ENCODE data around the gene SPACA6. TPM values are rescaled to one million over a fixed set of nuclear protein-coding genes. Genes with fewer than 3 reads are reported as not detected.

The SPACA6 gene
- total RNA-seq, 4 donors from 2014 or later, result 11.8 to 37.8 (median 17.4) TPM

DNA sequence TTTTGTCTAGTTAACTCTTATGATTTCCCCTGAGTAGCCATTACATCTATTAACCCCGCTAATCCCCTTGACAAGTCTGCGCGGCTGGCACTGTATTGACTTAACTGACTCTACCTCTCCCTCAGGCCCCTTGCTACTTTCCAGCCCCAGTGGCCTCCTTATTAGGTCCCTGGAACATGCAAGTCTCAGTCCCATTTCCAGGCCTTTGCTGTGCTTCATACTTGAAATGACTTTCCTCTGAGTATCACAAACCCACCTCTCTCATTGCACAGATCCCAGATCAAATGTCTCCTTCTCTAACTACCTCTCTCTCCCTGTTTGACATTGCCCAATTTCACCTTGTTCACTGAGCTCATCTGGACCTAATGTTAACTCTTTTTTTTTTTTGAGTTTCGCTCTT, 13.2 kb downstream of the SPACA6 start:
- Histone ChIP-seq H3K4me3 (no peak overlapping the region), H3K36me3 (peaks cover 16 to 36% (median 25%) of the 10 kb centered on the region in 4 donors), H3K27ac (replicated peaks in 1 of 4) (peak overlapping the region in 1 of 4 donors; percentile 94), H3K27me3 (no peaks in the 10 kb centered on the region), H3K9me3 (no peaks in the 10 kb centered on the region), H3K4me1 (peaks cover 34 to 46% (median 41%) of the 10 kb centered on the region in 4 donors)
- 96% methylated on average over 4 of the region's 4 CpGs for WGBS
- intact Hi-C loops (cut with DNase I), result loop anchor here (10.0 kb wide), 1 partner anchor 341 kb away; the partner anchor contains the start of genes CLDND2 and ETFB
- TF ChIP-seq POLR2AphosphoS5 (IDR thresholded peaks at IDR 0.05) (no peak), POLR2A (IDR thresholded peaks at IDR 0.05; ENCODE audit: low read depth) (no peak), EP300 (IDR thresholded peaks at IDR 0.05) (no peak)
- TF ChIP-seq, protein P1, sequence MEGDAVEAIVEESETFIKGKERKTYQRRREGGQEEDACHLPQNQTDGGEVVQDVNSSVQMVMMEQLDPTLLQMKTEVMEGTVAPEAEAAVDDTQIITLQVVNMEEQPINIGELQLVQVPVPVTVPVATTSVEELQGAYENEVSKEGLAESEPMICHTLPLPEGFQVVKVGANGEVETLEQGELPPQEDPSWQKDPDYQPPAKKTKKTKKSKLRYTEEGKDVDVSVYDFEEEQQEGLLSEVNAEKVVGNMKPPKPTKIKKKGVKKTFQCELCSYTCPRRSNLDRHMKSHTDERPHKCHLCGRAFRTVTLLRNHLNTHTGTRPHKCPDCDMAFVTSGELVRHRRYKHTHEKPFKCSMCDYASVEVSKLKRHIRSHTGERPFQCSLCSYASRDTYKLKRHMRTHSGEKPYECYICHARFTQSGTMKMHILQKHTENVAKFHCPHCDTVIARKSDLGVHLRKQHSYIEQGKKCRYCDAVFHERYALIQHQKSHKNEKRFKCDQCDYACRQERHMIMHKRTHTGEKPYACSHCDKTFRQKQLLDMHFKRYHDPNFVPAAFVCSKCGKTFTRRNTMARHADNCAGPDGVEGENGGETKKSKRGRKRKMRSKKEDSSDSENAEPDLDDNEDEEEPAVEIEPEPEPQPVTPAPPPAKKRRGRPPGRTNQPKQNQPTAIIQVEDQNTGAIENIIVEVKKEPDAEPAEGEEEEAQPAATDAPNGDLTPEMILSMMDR (IDR thresholded peaks at IDR 0.05), result no peak
- no peak for DNase-seq (ENCODE audit: extremely low spot score)

DNA sequence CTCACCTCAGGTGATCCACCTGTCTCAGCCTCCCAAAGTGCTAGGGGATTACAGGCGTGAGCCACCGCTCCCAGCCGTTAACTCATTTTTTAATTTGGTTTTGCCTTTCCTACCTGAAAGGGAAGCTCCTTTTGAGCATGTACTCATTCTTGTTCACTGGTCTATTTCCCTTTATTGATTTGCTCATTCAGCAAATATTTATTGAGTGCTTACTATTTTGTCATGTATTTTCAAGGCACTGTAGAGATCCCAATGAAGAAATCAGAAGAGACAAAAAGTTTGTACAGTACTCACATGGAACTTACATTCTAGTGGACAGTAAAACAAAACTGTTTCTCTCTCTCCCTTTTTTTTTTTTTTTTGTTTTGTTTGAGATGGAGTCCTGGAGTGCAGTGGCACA, 13.8 kb downstream of the SPACA6 start:
- DNase-seq (ENCODE audit: extremely low spot score), result no peak
- Histone ChIP-seq H3K4me3 (no peak overlapping the region), H3K9me3 (no peaks in the 10 kb centered on the region), H3K36me3 (peaks cover 16 to 30% (median 22%) of the 10 kb centered on the region in 4 donors), H3K4me1 (peaks cover 31 to 43% (median 37%) of the 10 kb centered on the region in 4 donors), H3K27me3 (no peaks in the 10 kb centered on the region), H3K27ac (replicated peaks in 1 of 4) (no peak overlapping the region)
- intact Hi-C loops (cut with DNase I), result loop anchor here (10.0 kb wide), 1 partner anchor 342 kb away; the partner anchor contains the start of genes CLDND2 and ETFB
- 100% methylated on average over 3 of the region's 3 CpGs for WGBS
- TF ChIP-seq, protein P1 (IDR thresholded peaks at IDR 0.05), result no peak
- no peak for TF ChIP-seq EP300 (IDR thresholded peaks at IDR 0.05)
- TF ChIP-seq POLR2AphosphoS5 (IDR thresholded peaks at IDR 0.05), result no peak
- no peak for TF ChIP-seq POLR2A (IDR thresholded peaks at IDR 0.05; ENCODE audit: low read depth)

DNA sequence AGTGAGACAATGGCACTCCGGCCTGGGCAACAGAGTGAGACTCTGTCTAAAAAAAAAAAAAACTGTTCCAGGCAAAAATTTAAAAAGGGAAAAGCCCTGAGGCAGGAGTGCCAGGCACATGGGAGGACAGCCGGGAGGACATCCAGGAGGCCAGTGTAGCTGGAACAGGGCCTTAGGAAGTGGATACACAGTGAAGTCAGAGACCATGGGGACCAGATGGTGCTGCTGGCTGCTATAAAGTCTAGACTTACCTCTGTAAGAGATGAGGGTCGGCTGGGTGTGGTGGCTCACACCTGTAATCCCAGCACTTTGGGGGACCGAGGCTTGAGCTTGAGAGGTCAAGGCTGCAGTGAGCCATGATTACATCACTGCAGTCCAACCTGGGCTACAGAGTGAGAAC, 15.7 kb downstream of the SPACA6 start:
- Histone ChIP-seq H3K9me3 (no peaks in the 10 kb centered on the region), H3K27ac (replicated peaks in 1 of 4) (no peak overlapping the region), H3K36me3 (peaks cover 14 to 28% (median 22%) of the 10 kb centered on the region in 4 donors), H3K4me3 (no peak overlapping the region), H3K4me1 (peaks cover 13 to 24% (median 18%) of the 10 kb centered on the region in 4 donors), H3K27me3 (no peaks in the 10 kb centered on the region)
- no peak for DNase-seq (ENCODE audit: extremely low spot score)
- TF ChIP-seq POLR2A (IDR thresholded peaks at IDR 0.05; ENCODE audit: low read depth) (no peak), EP300 (IDR thresholded peaks at IDR 0.05) (no peak), POLR2AphosphoS5 (IDR thresholded peaks at IDR 0.05) (no peak)
- TF ChIP-seq, protein P1 (IDR thresholded peaks at IDR 0.05), result no peak
- intact Hi-C loops (cut with DNase I), result loop anchor here (10.0 kb wide), 1 partner anchor 344 kb away; the partner anchor contains the start of genes CLDND2 and ETFB
- 85% methylated on average over 4 of the region's 4 CpGs for WGBS

DNA sequence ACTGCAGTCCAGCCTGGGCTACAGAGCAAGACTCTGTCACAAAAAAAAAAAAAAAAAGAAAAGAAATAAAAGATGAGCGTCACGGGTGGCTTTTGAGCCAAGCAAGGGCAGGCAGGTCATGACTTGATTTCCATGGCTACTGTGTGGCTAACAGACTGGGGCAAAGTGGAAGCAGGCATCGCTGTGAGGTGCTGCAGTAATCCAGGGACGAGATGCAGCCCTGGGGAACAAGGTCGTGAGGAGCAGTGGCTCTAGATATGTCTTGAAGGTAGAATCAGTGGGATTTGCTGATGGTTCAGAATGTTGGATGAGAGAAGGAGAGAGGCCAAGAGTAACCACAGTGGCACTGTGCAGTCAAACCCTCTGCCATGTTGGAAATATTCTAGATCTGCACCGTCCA, 16.4 kb downstream of the SPACA6 start:
- WGBS, result 76% methylated on average over 6 of the region's 6 CpGs
- no peaks in the 10 kb centered on the region for H3K27me3 ChIP-seq
- no peak for DNase-seq (ENCODE audit: extremely low spot score)
- TF ChIP-seq, protein P1 (IDR thresholded peaks at IDR 0.05), result no peak
- TF ChIP-seq POLR2AphosphoS5 (IDR thresholded peaks at IDR 0.05) (peak in 1 of 2 donors; percentile 22), POLR2A (IDR thresholded peaks at IDR 0.05; ENCODE audit: low read depth) (no peak), EP300 (IDR thresholded peaks at IDR 0.05) (no peak)
- H3K9me3 ChIP-seq, result no peaks in the 10 kb centered on the region
- peaks cover 14 to 28% (median 22%) of the 10 kb centered on the region in 4 donors for H3K36me3 ChIP-seq
- H3K4me1 ChIP-seq, result peaks cover 10 to 18% (median 14%) of the 10 kb centered on the region in 4 donors
- no peak overlapping the region for H3K4me3 ChIP-seq
- H3K27ac ChIP-seq (replicated peaks in 1 of 4), result no peak overlapping the region
- intact Hi-C loops (cut with DNase I), result loop anchor here (10.0 kb wide), 1 partner anchor 345 kb away; the partner anchor contains the start of genes CLDND2 and ETFB

Measured in esophagus muscularis mucosa (tissue), 4 donors.